ENCODE data around the gene HMBS.
"Not testable (repeated sequence)": the region's sequence is repeated elsewhere in the genome, so short reads cannot be mapped to it uniquely, and the experiment has no call there.

HMBS gene

DNA sequence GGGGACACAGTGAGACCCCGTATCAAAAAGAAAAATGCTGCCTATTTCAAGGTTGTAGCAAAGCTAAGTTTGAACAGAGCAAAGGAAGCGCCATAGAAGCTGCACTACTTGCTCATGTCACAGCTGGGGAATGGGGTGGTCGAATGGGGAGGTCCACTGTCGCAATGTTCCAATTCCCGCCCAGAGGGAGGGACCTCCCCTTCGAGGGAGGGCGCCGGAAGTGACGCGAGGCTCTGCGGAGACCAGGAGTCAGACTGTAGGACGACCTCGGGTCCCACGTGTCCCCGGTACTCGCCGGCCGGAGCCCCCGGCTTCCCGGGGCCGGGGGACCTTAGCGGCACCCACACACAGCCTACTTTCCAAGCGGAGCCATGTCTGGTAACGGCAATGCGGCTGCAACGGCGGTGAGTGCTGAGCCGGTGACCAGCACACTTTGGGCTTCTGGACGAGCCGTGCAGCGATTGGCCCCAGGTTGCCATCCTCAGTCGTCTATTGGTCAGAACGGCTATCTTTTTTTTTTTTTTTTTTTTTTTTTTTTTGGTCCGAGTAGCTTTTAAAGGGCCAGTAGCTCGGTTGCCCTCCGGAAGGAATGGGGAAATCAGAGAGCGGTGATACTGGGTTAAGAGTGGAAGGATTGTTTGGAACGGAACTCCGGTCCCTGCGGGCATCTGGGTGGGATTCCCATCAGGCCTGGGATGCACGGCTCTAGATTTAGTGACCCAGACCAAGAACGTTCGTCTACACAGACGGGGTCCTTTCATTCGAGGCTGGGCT, at the start of gene HMBS:
Gene HMBS, plus strand, starts transcription at position 219 of the 774 bp plus-strand sequence. Its CDS starts 153 bp downstream, at position 372.
- DNase-seq, result peak; percentile 97

DNA sequence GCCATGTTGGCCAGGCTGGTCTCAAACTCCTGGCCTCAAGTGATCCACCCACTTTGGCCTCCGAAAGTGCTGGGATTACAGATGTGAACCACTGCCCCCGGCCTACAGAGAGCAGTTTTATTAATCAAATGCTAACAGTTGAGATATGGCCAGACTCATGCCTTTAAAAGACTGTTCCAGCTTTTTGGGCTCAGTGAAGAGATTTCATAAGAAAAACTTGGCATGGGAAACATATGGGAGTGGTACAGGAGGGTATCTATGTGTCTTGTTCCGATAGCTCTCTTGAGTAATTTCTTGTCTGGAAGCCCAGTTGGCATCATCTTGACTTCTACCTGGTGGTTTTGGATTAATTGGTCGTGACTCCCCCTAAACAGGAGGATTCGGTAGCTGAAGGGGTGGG, 45.8 kb upstream of the HMBS start:
- DNase-seq, result no peak

DNA sequence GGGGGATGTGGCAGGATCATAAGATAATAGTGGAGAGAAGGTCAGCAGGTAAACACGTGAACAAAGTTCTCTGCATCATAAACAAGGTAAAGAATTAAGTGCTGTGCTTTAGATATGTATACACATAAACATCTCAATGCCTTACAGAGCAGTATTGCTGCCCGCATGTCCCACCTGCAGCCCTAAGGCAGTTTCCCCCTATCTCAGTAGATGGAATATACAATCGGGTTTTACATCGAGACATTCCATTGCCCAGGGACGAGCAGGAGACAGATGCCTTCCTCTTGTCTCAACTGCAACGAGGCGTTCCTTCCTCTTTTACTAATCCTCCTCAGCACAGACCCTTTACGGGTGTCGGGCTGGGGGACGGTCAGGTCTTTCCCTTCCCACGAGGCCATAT, 45.2 kb upstream of the HMBS start:
- DNase-seq, result not testable (repeated sequence)

DNA sequence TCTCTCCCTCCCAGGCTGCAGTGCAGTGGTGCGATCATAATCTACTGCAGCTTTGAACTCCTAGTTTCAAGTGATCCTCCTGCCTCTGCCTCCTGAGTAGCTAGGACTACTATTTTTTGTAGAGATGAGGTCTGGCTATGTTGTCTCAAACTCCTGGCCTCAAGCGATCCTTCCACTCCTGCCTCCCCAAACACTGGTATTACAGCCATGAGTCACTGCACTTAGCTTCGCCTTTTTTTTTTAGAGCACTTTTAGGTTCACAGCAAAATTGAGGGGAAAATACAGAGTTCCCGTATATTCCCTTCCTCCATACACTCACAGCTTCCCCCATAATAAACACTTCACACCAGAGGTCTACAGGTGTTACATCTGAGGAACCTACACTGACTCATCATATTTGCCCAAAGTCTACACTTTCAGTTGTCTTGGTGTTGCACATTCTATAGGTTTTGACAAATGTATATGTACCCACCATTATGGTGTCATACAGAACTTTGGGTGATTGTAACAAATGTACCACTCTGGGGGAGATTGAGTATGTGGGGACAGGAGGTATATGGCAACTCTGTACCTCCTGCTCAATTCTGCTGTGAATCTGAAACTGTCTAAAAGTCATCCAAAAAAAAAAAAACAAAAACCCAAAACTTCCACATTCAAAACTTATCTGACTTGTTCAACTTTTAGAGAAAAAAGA, 42.7 kb upstream of the HMBS start:
- DNase-seq, result no peak

DNA sequence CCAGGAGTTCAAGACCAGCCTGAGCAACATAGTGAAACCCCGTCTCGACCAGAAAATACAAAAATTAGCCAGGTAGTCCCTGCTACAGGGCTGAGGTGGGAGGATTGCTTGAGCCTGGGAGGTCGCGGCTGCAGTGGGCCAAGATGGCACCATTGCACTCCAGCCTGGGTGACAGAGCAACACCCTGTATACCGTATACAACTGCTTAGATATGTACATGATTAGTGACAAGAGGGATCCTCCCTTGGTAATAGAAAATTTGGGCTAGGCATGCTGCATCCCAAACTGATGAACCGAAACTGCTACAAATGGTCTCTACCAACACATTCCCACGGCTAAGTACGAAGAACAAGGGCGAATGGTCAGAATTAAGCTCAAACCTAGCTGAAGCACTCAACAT, 41.8 kb upstream of the HMBS start:
- no peak for DNase-seq

DNA sequence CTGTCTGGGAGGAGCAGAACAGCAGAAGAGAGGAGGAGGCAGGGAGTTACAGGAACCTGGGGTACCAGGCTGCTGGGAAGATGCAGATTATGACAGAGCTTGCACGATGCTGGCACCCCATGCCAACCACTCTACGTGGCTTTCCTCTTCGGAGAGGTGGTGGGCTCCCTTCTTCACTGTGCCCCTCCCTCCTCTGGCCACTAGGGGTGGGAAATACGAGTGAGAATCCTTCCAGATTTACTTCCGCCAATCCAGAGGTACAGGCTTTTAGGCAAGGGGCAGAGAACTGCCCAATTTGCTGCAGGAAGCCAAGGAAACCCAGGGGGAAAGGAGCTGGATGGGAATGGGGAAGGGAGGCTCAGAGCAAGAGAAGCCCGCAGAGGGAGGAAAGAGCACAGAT, 40.0 kb upstream of the HMBS start:
- DNase-seq, result no peak

DNA sequence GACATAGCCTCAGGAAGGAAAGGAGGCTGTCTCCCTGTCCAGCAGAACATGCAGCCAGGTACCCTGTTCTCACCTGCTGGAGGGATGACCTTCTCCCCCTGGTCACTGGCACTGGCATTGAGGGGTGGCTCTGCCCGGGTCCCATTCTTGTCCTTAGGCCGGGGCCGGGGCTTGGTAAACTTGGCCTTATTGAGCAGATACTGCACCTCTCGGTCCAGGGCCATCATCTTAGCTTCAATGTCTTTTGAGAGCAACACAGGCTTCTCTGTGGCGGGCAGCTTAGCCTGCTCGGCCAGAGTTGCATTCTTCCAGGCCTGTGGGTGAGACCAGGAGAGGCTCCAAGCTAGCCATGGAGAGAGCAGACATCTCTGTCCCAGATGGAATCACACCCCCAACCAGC, 38.2 kb upstream of the HMBS start:
- DNase-seq, result no peak

DNA sequence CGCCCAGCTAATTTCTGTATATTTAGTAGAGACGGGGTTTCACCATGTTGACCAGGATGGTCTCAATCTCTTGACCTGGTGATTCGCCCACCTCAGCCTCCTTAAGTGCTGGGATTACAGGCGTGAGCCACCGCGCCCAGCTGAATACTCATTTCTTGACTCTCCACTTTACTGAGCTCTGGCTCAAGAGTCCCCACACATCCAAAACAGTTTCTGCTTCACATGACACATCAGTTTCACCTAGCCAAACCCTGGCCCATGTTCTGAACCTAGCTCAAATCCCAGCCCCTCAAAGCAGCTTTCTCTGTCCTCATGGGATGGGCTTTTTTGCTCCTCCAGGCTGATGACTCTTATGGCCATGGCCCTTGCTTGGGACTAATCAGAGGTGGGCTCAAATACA, 37.5 kb upstream of the HMBS start:
- no peak for DNase-seq

DNA sequence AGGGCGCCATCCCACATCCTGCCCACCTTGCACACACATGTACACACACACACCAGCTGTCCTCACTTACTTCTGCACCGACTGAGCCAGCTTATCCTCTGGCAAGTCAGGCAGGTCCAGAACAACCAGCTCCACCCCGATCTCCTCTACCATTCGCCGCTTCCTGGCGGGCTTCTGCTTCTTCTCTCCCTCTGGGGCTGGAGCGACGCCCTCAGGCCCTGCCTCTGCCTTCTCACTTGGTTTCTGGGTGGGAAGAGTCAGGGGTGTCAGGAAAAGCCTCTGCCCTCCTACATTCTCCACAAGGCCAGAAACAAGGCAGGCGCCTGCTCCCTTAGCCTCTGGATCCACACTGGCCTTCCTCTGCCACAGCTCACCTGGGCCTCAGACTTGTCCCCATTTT, 36.0 kb upstream of the HMBS start:
- DNase-seq, result no peak

DNA sequence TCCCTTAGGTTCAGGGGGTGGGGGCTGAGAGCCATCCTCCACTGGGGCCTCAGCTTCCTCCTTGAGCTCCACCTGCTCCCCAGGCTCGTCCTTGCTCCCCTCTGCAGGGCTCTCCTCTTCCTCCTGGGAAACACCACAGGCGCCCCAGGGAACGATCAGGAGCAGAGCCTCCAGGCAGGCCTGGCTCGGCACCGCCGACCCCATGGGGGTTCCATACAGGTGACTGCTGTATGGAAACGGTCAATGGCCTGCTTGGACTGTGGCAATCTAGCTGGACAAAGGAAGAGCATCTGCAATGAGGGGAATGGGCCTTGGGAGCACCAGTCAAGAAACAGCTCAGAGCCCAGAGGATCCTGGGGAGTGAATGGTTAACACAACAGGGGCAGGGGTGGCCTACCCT, 35.6 kb upstream of the HMBS start:
- no peak for DNase-seq

DNA sequence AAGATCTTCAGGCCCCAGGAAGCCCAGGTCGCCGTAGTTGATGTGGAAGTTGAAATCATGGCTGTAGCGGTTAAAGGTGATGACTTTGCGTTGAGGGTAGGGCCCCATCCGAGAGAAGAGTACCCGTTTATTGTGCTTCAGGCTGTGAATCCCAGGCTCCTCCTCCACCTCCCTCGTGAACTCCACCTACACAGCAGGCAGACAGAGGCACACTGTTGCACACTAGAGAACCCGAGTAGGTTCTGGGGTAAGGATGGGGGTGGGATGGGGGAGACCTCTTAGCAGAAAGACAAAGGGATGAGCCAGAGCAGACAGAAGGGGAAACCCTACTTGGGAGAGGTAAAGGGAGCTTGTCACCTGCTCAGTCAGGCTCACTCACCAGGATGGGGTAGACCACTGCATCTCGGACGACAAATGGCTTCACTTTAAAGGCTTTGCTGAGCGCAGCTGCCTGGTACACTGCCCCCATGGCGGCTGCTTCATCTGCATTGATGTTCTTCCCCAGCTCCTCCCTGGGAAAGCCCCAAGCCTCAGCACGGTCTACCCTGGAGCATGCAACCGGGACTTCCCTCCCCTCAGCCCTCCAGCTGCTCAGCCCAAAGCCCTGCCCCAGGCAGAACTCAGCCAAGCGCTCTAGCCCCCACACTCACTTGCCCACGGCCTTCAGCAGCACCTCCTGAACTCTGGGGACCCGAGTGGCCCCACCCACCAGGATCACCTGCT, 33.1 kb upstream of the HMBS start:
- DNase-seq, result no peak

DNA sequence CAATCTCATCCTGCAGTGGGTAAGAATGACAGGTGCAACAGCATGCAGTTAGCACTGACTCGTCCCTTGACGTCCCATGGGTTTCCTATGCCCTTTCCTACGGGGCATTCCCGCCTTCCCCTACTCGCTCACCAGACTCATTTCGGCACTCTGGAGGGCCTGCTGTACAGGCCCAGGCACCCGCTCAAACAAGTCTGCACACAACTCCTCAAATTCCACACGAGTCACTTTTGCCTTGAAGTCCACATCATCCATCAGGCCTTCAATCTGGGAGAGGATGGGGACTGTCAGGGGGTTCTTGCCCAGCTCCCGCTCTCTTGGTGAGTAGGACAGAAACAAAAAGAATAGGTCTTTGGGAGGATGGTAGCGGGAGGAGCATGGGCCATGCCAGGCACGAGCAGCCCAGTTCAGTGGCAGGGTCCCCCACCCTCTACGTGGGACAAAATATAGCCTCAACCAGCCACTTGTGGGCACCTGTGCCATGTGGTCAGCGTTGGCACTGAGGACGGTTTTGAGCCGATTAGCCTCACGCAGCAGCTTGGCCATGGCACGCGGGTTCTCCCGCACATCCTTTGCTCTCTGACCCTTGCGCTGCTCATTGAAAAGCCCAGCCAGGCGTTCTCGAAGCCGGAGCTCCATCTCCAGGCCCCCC, 32.4 kb upstream of the HMBS start:
- no peak for DNase-seq

DNA sequence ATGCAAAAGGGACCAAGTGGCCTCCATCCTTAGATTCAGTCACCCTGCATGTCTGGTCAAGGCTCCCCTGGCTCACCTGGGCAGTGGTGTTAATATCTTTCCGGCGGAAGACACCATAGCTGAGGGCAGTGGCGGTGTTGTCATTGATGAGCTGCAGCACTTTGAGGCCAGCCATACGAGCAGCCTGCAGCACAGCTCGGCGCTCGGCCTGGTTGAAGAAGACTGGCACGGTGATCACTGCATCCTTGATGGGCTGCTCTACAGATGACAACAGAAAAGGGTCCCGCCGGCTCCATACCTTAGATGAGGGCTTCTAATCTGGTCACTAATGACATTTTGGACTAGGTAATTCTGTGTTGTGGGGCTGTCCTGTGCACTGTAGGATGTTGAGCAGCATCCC, 30.3 kb upstream of the HMBS start:
- no peak for DNase-seq

DNA sequence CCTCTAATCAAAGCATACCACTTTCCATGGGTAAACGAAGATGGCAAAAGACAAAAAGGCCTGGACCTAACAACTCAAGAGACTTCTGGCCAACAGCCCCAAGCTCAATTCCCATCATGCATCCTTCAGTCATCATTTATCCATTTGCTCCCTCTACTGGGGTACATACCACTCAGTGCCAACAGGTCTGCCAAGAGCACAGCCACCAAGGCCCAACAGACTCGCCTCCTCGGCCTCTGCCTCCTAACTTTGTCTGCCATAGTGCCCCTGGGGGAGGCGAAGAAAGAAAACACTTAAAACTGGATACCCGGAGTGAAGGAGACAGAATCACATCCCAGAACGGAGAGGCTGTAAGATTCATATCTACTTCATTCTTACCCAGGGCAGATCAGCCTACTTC, 28.8 kb upstream of the HMBS start:
- DNase-seq, result no peak

DNA sequence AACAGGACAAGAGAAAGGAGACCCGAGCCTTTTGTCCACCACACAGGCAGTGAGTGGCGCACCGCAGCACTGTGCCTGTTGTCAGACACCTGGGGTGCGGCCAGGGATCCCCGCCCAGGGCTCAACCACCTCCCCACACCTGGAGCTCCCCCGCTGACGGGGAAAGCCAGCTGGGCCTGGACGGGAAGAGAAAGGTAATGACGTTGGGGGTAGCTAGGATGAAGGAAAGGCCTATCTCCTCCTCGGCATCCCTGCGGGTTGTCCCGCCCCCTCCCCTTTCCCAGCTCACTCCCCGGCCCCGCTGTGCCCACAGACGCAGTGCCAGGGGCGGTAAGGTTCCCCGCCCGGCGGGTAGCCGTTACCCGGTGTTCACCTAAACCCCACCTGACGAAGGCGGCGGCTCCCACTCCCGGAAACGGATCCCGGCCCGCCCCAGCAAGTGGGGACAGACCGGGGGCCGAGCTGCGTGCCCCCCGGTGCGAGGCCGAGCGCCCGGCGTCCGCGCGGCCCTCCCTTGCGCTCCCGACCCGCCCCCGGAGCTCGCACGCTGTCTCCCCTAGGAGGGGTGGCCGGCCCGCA, 28.2 kb upstream of the HMBS start:
- peak; percentile 41 for DNase-seq

DNA sequence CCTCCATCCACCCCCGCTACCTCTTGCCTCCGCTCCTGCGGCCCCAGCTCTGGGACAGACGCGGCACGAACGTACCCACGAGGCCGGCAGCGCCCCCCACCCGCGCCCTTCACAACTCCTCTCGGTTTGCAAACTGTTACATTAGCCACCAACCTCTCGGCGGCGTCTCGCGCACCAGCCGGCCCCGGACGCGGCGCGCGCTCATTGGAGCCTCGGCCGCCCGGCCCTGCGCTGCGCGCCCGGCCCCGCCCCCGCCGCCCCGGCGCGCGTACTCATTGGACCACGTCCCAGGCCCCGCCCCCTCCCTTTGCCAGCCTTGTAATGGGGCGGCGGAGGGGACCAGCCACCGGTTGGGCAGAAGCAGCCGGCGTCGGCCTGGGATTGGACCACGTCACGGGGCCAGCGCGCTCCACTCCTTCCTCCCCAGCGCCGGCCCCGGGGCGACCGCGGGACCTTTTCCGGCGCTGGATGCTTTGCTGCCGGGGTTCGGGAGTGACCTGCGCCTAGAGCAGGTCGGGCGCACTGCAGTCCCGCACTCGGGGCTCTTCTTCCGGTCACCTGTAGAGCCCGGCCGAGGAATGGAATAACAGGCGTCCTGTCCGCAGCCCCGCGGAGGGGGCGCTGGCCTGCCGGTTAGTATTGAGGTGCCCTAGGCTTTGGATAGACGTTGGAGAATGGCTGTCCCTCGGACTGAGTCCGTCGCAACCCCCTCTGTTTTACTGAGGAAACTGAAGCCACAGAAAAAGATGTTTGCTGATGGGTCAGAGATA, 27.5 kb upstream of the HMBS start, which contains the start of gene HYOU1:
Gene HYOU1, minus strand, starts transcription at position 206 of the 770 bp plus-strand sequence. CDS start 1,045 bp downstream, outside the sequence.
- peak; percentile 98 for DNase-seq

DNA sequence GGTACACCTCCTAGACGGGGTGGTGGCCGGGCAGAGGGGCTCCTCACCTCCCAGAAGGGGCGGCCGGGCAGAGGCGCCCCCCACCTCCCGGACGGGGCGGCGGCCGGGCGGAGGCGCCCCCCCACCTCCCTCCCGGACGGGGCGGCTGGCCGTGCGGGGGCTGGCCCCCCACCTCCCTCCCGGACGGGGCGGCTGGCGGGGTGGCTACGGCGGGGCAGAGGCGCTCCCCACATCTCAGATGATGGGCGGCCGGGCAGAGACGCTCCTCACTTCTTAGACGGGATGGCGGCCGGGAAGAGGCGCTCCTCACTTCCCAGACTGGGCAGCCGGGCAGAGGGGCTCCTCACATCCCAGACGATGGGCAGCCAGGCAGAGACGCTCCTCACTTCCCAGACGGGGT, 25.6 kb upstream of the HMBS start:
- DNase-seq, result not testable (repeated sequence)

DNA sequence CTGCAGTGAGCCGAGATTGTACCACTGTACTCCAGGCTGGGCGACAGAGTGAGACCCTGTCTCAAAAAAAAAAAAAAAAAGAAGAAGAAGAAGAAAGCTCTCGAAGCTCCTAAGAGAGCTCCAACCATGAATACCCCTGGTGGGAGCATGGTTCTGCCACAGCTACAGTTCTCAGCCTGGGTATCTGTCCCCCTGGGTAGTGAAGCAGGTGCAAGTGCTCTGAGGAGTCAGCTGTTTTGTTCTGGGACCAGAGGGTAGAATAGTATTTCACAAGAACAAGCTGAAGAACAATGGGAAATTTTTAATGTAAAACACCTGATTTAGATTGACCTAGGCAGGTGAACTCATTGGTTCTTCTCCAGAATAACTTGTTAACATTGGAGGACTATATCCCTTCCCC, 23.4 kb upstream of the HMBS start:
- no peak for DNase-seq

DNA sequence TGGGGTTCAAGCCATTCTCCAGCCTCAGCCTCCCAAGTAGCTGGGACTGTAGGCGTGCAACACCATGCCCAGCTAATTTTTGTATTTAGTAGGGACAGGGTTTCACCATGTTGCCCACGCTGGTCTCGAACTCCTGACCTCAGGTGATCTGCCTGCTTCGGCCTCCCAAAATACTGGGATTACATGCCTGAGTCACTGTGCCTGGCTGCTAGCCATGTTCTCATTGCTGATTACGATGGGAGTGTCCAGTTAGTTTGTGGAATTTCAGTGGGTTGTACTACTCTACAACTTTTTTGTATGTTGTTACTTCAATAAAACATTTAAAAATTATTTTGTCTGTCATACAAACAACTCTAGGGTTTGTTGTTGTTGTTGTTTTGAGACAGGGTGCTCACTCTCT, 21.9 kb upstream of the HMBS start:
- DNase-seq, result no peak

DNA sequence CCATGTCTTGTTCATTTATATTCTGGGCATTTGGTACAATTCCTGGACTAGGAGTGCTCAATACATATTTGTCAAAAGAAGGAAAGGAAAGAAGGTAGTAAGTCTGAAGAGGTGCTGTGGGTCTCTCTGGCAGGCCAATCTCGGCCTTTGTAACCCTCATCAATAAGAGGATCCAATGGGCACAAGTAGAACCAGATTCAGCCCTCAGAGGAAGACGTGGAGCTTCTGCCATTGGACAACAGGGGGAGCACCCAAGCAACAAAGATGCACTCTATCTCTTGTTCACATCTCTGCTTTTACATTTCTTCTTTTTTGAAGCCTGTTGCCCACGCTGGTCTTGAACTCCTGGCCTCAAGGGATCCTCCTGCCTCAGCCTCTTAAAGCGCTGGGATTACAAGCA, 19.3 kb upstream of the HMBS start:
- no peak for DNase-seq

DNA sequence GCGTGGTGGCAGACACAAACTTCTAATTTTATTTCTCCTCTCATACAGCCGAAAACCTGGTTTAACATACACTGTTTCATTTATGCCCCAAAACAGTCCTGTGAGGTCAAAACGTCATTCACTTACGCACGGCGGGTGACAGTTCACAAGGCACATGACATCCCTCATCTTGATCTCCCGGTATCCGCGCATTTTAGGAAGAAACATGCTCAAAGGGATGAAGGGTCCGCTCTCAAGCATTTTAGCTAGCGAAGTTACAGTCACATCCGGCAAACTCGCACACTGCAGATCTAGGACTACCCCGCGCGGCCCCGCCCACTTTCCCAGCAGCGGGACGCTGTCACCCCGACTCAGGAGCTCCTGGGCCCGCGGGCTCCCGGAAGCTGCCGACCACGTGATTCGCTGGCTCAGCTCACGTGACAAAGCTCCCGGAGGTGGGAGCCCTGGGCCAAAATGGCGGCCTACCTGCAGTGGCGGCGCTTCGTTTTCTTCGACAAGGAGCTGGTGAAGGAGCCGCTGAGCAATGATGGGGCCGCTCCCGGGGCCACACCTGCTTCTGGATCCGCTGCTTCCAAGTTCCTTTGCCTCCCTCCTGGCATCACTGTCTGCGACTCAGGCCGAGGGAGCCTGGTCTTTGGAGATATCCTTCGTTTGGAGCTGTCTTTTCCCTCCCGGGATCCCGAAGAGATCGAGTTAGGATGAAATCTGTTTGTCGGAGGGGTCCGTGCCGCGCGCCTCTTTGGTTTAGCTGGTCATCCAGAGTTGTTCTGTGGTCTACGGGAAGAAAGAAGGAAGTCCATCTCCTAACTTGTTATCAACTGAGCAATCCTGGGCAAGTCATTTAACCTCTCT, 17.1 kb upstream of the HMBS start, which contains the start of gene VPS11:
Gene VPS11, plus strand, starts transcription at position 448 of the 852 bp plus-strand sequence. Its CDS starts 6 bp downstream, at position 454.
- peak; percentile 97 for DNase-seq

Data from left hindlimb (tissue), 1 donor.